MM.1S (cell line): ENCODE results near the gene ACTN1.

Experiments used
- DNase-seq: peaks from one replicate; pipeline ENCODE4 v3.0.0-alpha.2; 2015
- H2AFZ ChIP-seq: fragments of 300-600 bp; sonication (generic); 2 replicates; pipeline ENCODE4 v1.6.0; 2016; ENCODE audit warnings: antibody characterized with exemption, low read length
- H3F3A ChIP-seq: fragments of 300-600 bp; sonication (generic); 2 replicates; pipeline ENCODE4 v1.6.1; 2016; ENCODE audit warnings: mild to moderate bottlenecking, antibody characterized with exemption, low read length, moderate library complexity, mixed read lengths; ENCODE audit not compliant: insufficient read depth
- H3K27ac ChIP-seq: fragments of 300-600 bp; sonication (generic); 2 replicates; pipeline ENCODE4 v1.5.1; 2016; ENCODE audit warnings: mild to moderate bottlenecking, low read length
- H3K27me3 ChIP-seq: fragments of 300-600 bp; sonication (generic); replicated peaks from 2 replicates; pipeline ENCODE4 v1.6.0; 2016; ENCODE audit warnings: low read length; ENCODE audit not compliant: insufficient read depth
- H3K36me3 ChIP-seq: fragments of 300-600 bp; sonication (generic); replicated peaks from 2 replicates; pipeline ENCODE4 v1.6.1; 2016; ENCODE audit warnings: mild to moderate bottlenecking, low read length, mixed read lengths; ENCODE audit not compliant: insufficient read depth
- H3K4me1 ChIP-seq: fragments of 300-600 bp; sonication (generic); 2 replicates; pipeline ENCODE4 v1.6.1; 2016; ENCODE audit warnings: low read length, mixed read lengths
- H3K4me2 ChIP-seq: fragments of 300-600 bp; sonication (generic); 2 replicates; pipeline ENCODE4 v1.6.0; 2016; ENCODE audit warnings: low read depth, low read length
- H3K4me3 ChIP-seq: fragments of 300-600 bp; sonication (generic); 2 replicates; pipeline ENCODE4 v1.5.1; 2016; ENCODE audit warnings: low read length, mixed read lengths
- H3K79me2 ChIP-seq: fragments of 300-600 bp; sonication (generic); 2 replicates; pipeline ENCODE4 v1.6.1; 2016; ENCODE audit warnings: mixed run types, low read length, mixed read lengths
- H3K9ac ChIP-seq: fragments of 300-600 bp; sonication (generic); 2 replicates; pipeline ENCODE4 v1.6.1; 2016; ENCODE audit warnings: low read length, mixed read lengths
- H3K9me2 ChIP-seq: fragments of 300-600 bp; sonication (generic); replicated peaks from 2 replicates; pipeline ENCODE4 v1.6.1; 2016; ENCODE audit warnings: mild to moderate bottlenecking, low read length, mixed read lengths; ENCODE audit not compliant: insufficient read depth
- H3K9me3 ChIP-seq: fragments of 300-600 bp; sonication (generic); replicated peaks from 2 replicates; pipeline ENCODE4 v1.6.1; 2016; ENCODE audit warnings: mild to moderate bottlenecking, low read length, mixed read lengths; ENCODE audit not compliant: insufficient read depth
- H4K20me1 ChIP-seq: fragments of 300-600 bp; sonication (generic); 2 replicates; pipeline ENCODE4 v1.6.1; 2016; ENCODE audit warnings: mild to moderate bottlenecking, low read length, moderate library complexity, mixed read lengths; ENCODE audit not compliant: insufficient read depth
- EZH2 ChIP-seq: fragments of 300-600 bp; sonication (generic); optimal IDR thresholded peaks from 2 replicates; pipeline ENCODE3; 2017; ENCODE audit warnings: low read depth, mild to moderate bottlenecking, antibody characterized with exemption, low read length, mixed read lengths
- EZH2phosphoT487 ChIP-seq: fragments of 300-600 bp; sonication (generic); IDR thresholded peaks from 2 replicates; pipeline ENCODE4 v1.6.1; 2018; ENCODE audit warnings: antibody characterized with exemption, low read length
- TF ChIP-seq, protein P1 (sequence below): fragments of 300-600 bp; sonication (generic); IDR thresholded peaks from 2 replicates; pipeline ENCODE4 v1.5.1; 2016; ENCODE audit warnings: antibody characterized with exemption, low read length, mixed read lengths

Gene ACTN1

DNA sequence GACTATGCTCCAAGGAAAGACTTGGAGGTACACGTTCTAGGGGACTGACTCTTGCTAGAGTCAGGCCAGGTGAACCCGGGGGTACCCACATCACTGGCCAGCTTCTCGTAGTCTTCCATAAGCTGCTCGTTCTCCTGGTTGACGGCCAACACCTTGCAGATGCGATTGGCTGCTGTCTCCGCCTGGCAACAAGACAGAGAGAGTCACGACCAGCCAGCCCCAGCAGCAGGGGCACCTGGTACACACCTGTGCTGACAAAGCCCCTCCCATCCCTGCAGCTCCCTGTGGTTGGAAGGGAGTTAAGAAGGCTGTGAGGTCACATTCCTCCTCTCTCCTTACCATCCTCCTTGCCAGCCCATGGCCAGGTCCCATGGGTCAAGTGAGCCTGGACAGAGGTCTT is 85.5 kb downstream of the ACTN1 start:
- Histone ChIP-seq H3K36me3 (no peaks in the 10 kb centered on the region), H3K4me3 (no peak overlapping the region), H3K27me3 (no peaks in the 10 kb centered on the region), H3K4me1 (peaks cover 6% of the 10 kb centered on the region; the same call in 1 of the 2 replicates), H3K9me3 (no peaks in the 10 kb centered on the region), H3K27ac (no peak overlapping the region), H4K20me1 (no peaks in the 10 kb centered on the region), H3K9me2 (no peaks in the 10 kb centered on the region), H3F3A (0 out of 2 replicates have a peak, but pooled peaks cover 4% of the 10 kb centered on the region), H3K9ac (no peak overlapping the region), H3K4me2 (no peak overlapping the region), H3K79me2 (no peaks in the 10 kb centered on the region), H2AFZ (no peak overlapping the region)
- no peak for TF ChIP-seq EZH2phosphoT487
- TF ChIP-seq EZH2: no peak
- TF ChIP-seq, protein P1, sequence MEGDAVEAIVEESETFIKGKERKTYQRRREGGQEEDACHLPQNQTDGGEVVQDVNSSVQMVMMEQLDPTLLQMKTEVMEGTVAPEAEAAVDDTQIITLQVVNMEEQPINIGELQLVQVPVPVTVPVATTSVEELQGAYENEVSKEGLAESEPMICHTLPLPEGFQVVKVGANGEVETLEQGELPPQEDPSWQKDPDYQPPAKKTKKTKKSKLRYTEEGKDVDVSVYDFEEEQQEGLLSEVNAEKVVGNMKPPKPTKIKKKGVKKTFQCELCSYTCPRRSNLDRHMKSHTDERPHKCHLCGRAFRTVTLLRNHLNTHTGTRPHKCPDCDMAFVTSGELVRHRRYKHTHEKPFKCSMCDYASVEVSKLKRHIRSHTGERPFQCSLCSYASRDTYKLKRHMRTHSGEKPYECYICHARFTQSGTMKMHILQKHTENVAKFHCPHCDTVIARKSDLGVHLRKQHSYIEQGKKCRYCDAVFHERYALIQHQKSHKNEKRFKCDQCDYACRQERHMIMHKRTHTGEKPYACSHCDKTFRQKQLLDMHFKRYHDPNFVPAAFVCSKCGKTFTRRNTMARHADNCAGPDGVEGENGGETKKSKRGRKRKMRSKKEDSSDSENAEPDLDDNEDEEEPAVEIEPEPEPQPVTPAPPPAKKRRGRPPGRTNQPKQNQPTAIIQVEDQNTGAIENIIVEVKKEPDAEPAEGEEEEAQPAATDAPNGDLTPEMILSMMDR: no peak
- no peak for DNase-seq

DNA sequence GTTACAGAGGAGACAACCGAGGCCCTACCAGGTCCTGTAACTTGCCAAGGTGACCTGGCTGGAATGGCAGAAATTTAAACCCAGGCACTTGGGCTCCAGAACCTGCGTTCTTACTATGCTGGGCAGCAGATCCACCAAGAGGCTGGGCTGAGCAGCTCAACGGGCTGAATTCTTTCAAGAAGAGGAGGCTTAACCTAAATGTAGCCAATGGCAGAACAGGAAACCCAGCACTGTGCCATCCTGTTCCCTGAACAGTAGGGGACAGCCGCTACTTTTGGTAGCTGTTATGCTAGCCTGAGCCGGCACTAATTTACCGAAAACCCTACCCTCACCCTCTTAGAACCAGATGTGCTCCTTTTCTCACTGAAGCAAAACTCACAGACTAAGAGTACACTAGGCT is 86.1 kb downstream of the ACTN1 start:
- no peaks in the 10 kb centered on the region for H3K79me2 ChIP-seq
- 0 out of 2 replicates have a peak, but pooled peaks cover 1% of the 10 kb centered on the region for H3F3A ChIP-seq
- no peak overlapping the region for H2AFZ ChIP-seq

DNA sequence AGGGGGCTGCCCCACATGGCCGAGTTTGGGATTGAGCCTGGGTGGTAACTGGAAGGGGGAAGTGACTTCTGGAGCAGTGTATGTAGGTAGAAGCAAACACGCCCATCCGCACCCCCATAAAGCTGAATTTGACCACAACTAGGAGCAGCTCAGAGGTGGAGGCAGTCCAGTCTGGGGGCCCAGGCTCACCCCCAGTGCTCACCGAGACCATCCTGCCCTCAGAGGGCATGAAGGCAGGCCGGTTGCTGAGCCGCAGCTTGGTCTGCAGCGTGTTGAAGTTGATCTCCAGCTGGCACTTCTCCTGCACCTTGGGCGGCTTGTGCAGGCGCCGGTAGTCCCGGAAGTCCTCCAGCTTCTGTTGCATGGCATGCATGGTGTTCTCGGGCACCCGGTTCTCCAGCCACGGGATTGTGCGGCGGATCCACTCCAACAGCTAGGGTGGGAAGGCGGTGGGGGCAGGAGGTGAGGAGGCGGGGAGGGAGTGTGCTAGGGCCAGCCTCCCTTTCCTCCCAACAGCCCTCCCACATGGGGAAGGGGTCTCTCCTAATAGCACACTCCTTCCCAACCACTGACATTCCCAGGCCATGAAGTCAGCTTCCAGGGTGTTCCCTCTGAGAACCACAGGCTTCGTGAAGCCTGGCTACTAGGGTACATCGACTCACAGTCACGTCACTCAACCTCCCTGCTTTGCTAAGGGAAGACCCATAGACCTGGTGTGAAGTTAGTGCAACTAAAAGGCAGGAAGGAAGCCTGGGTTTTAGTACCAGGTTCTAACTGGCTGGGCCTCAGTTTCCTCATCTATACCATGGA is 87.0 kb downstream of the ACTN1 start:
- Histone ChIP-seq H3K4me1 (no peaks in the 10 kb centered on the region), H3K27ac (no peak overlapping the region), H4K20me1 (no peaks in the 10 kb centered on the region), H3F3A (no peaks in the 10 kb centered on the region), H3K4me3 (no peak overlapping the region), H3K79me2 (no peaks in the 10 kb centered on the region), H3K9me3 (no peaks in the 10 kb centered on the region), H2AFZ (no peak overlapping the region), H3K9me2 (no peaks in the 10 kb centered on the region), H3K9ac (no peak overlapping the region), H3K4me2 (no peak overlapping the region), H3K36me3 (no peaks in the 10 kb centered on the region), H3K27me3 (no peaks in the 10 kb centered on the region)
- DNase-seq: no peak
- TF ChIP-seq EZH2 (no peak), EZH2phosphoT487 (no peak)
- TF ChIP-seq, protein P1: no peak

More for the DNA sequence above, 86.1 kb downstream of the ACTN1 start:
- no peaks in the 10 kb centered on the region for H4K20me1 ChIP-seq
- no peaks in the 10 kb centered on the region for H3K9me3 ChIP-seq
- no peak overlapping the region for H3K9ac ChIP-seq
- H3K36me3 ChIP-seq: no peaks in the 10 kb centered on the region
- H3K27me3 ChIP-seq: no peaks in the 10 kb centered on the region
- no peak overlapping the region for H3K27ac ChIP-seq
- no peaks in the 10 kb centered on the region for H3K9me2 ChIP-seq
- no peak overlapping the region for H3K4me2 ChIP-seq
- H3K4me1 ChIP-seq: 0 out of 2 replicates have a peak, but pooled peaks cover under 1% of the 10 kb centered on the region
- no peak for TF ChIP-seq EZH2phosphoT487
- TF ChIP-seq, protein P1: no peak
- no peak for TF ChIP-seq EZH2
- H3K4me3 ChIP-seq: no peak overlapping the region
- no peak for DNase-seq
